IMR-90 (cell line): ENCODE data around the gene TPPP.

Experiments used
- BHLHE40 ChIP-seq: fragments of 150-350 bp; IDR thresholded peaks from 2 replicates; pipeline ENCODE4 v1.6.1; 2016; ENCODE audit warnings: mild to moderate bottlenecking, low read depth, low read length
- CEBPB ChIP-seq: IDR thresholded peaks from 2 replicates; pipeline ENCODE4 v1.6.1; 2012; ENCODE audit warnings: low read depth, low read length, improper control_type of control experiment
- CHD1 ChIP-seq: IDR thresholded peaks from 2 replicates; pipeline ENCODE4 v1.6.1; 2012; ENCODE audit warnings: low read depth, low read length, improper control_type of control experiment
- MAFK ChIP-seq: IDR thresholded peaks from 2 replicates; pipeline ENCODE4 v1.6.1; 2012; ENCODE audit warnings: low read depth, low read length, improper control_type of control experiment
- MXI1 ChIP-seq: IDR thresholded peaks from 2 replicates; pipeline ENCODE4 v1.6.1; 2012; ENCODE audit warnings: low read depth, mild to moderate bottlenecking, low read length, moderate library complexity, borderline replicate concordance
- NFE2L2 ChIP-seq: fragments of 150-350 bp; IDR thresholded peaks from 2 replicates; pipeline ENCODE4 v1.6.1; 2016; ENCODE audit warnings: low read depth, mild to moderate bottlenecking, low read length
- POLR2A ChIP-seq: IDR thresholded peaks from 2 replicates; pipeline ENCODE4 v1.6.1; 2012; ENCODE audit warnings: mild to moderate bottlenecking, low read depth, low read length
- RAD21 ChIP-seq: IDR thresholded peaks from 2 replicates; pipeline ENCODE4 v1.6.1; 2012; ENCODE audit warnings: low read length, improper control_type of control experiment
- RCOR1 ChIP-seq: IDR thresholded peaks from 2 replicates; pipeline ENCODE4 v1.6.1; 2012; ENCODE audit warnings: mild to moderate bottlenecking, low read length, improper control_type of control experiment; ENCODE audit not compliant: insufficient replicate concordance
- RFX5 ChIP-seq: IDR thresholded peaks from 2 replicates; pipeline ENCODE4 v1.8.0; 2012; ENCODE audit warnings: low read depth, mild to moderate bottlenecking, low read length, moderate library complexity
- SMC3 ChIP-seq: fragments of 150-350 bp; IDR thresholded peaks from 2 replicates; pipeline ENCODE4 v1.6.1; 2016; ENCODE audit warnings: low read depth, mild to moderate bottlenecking, antibody characterized with exemption, low read length, moderate library complexity
- TF ChIP-seq, protein P1 (sequence below): conservative IDR thresholded peaks from 2 replicates; pipeline ENCODE4 v1.5.1; 2012; ENCODE audit warnings: mild to moderate bottlenecking, low read depth, low read length, improper control_type of control experiment
- TF ChIP-seq, protein P2 (sequence below): fragments of 150-350 bp; IDR thresholded peaks from 2 replicates; pipeline ENCODE4 v1.6.1; 2017; ENCODE audit warnings: mild to moderate bottlenecking, antibody characterized with exemption, low read length, low read depth
- TF ChIP-seq, protein P3 (sequence below): fragments of 150-350 bp; IDR thresholded peaks from 2 replicates; pipeline ENCODE4 v1.6.1; 2016; ENCODE audit warnings: low read depth, mild to moderate bottlenecking, low read length, moderate library complexity, borderline replicate concordance

DNA sequence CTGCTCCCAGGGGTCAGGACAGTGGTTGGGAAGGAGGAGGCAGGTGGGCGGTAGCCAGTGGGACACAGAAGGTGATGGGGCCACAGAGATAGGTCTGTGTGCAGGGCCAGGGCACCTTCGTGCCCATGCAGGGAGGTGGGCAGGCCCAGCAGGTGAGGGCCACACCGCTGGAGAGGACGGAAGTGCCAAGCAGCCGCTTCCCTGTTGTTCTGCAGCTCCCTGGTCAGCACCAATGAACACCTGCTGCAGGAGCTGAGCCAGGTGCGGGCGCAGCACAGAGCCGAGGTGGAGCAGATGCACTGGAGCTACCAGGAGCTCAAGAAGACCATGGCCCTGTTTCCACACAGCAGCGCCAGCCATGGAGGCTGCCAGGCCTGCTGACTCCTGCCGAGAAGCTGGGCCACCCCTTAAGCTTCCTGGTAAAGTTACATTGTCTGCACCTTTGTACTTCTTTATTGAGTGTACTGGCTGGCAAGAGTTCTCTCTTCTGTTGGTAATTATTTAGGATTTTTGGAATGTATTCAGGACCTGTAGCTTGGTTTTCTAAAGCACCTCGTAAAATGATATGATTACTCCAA lies 40.3 kb downstream of the TPPP start:
- TF ChIP-seq, protein P1, sequence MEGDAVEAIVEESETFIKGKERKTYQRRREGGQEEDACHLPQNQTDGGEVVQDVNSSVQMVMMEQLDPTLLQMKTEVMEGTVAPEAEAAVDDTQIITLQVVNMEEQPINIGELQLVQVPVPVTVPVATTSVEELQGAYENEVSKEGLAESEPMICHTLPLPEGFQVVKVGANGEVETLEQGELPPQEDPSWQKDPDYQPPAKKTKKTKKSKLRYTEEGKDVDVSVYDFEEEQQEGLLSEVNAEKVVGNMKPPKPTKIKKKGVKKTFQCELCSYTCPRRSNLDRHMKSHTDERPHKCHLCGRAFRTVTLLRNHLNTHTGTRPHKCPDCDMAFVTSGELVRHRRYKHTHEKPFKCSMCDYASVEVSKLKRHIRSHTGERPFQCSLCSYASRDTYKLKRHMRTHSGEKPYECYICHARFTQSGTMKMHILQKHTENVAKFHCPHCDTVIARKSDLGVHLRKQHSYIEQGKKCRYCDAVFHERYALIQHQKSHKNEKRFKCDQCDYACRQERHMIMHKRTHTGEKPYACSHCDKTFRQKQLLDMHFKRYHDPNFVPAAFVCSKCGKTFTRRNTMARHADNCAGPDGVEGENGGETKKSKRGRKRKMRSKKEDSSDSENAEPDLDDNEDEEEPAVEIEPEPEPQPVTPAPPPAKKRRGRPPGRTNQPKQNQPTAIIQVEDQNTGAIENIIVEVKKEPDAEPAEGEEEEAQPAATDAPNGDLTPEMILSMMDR = no peak
- TF ChIP-seq MXI1 (no peak), NFE2L2 (no peak), SMC3 (no peak), BHLHE40 (no peak), RAD21 (no peak), RFX5 (no peak), CHD1 (no peak), POLR2A (no peak), RCOR1 (no peak), CEBPB (no peak), MAFK (no peak)
- TF ChIP-seq, protein P2, sequence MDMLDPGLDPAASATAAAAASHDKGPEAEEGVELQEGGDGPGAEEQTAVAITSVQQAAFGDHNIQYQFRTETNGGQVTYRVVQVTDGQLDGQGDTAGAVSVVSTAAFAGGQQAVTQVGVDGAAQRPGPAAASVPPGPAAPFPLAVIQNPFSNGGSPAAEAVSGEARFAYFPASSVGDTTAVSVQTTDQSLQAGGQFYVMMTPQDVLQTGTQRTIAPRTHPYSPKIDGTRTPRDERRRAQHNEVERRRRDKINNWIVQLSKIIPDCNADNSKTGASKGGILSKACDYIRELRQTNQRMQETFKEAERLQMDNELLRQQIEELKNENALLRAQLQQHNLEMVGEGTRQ = no peak
- TF ChIP-seq, protein P3, sequence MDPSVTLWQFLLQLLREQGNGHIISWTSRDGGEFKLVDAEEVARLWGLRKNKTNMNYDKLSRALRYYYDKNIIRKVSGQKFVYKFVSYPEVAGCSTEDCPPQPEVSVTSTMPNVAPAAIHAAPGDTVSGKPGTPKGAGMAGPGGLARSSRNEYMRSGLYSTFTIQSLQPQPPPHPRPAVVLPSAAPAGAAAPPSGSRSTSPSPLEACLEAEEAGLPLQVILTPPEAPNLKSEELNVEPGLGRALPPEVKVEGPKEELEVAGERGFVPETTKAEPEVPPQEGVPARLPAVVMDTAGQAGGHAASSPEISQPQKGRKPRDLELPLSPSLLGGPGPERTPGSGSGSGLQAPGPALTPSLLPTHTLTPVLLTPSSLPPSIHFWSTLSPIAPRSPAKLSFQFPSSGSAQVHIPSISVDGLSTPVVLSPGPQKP = no peak
